ENCODE data around the gene KCNN3.

- no peak for TF ChIP-seq EZH2phosphoT487 (IDR thresholded peaks at IDR 0.05)
- TF ChIP-seq CTCF (IDR thresholded peaks at IDR 0.05), result no peak
These were observed 8.4 kb downstream of the KCNN3 start for GRCh38 chr1:154861607-154862094.
